Memory B cell (primary cell): ENCODE results near the gene AP1AR.
A peak's percentile ranks its signal among the peaks of the same experiment; 100 is the strongest.

Source experiments
- ATAC-seq: fragments of 150-1000 bp; cut with Tn5 transposase; 2 replicates; pipeline ENCODE4 v1.10.0; 2021; ENCODE audit warnings: low read depth, mild to moderate bottlenecking, moderate library complexity
- DNase-seq, 2 donors: peaks; one replicate each; pipeline ENCODE4 v3.0.0; 2022; ENCODE audit warnings: low spot score in 2 of 2
- H3K27ac Mint-ChIP-seq: one replicate; pipeline ENCODE4 v1.8.0; 2022; ENCODE audit warnings: mild to moderate bottlenecking, moderate library complexity, mixed read lengths
- H3K27me3 Mint-ChIP-seq: one replicate; pipeline ENCODE4 v1.8.0; 2022; ENCODE audit warnings: mixed read lengths
- H3K36me3 Mint-ChIP-seq: one replicate; pipeline ENCODE4 v1.8.0; 2022; ENCODE audit warnings: mild to moderate bottlenecking, mixed read lengths
- H3K4me1 Mint-ChIP-seq: one replicate; pipeline ENCODE4 v1.8.0; 2022; ENCODE audit warnings: mixed read lengths
- H3K4me3 Mint-ChIP-seq: one replicate; pipeline ENCODE4 v1.8.0; 2022; ENCODE audit warnings: mild to moderate bottlenecking, moderate library complexity, mixed read lengths
- H3K9me3 Mint-ChIP-seq: one replicate; pipeline ENCODE4 v1.8.0; 2022; ENCODE audit warnings: mixed read lengths

Gene AP1AR

DNA sequence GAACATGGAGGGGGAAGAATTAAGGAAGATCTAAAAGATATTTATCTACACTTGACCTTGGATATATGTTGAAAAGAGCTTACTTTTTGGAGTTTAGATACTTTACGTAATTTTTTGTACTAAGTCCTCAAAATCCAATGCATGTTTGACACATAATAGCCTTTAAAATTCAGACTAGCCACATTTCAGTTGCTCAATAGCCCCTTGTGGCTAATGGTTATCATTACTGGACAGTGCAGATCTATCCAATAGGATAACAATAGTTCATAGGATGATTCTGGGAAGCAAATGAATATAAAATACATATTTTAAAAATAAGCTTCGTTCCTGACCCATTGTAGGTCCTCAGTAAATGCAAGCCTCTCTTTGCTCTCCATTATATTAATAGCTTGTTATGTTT is 13.8 kb downstream of the AP1AR start:
- peaks cover 6% of the 10 kb centered on the region for H3K36me3 Mint-ChIP-seq
- H3K4me3 Mint-ChIP-seq, result no peak overlapping the region
- no peak for DNase-seq
- H3K4me1 Mint-ChIP-seq, result peaks cover 11% of the 10 kb centered on the region
- no peaks in the 10 kb centered on the region for H3K27me3 Mint-ChIP-seq
- H3K9me3 Mint-ChIP-seq, result no peaks in the 10 kb centered on the region
- ATAC-seq, result no peak
- H3K27ac Mint-ChIP-seq, result no peak overlapping the region

DNA sequence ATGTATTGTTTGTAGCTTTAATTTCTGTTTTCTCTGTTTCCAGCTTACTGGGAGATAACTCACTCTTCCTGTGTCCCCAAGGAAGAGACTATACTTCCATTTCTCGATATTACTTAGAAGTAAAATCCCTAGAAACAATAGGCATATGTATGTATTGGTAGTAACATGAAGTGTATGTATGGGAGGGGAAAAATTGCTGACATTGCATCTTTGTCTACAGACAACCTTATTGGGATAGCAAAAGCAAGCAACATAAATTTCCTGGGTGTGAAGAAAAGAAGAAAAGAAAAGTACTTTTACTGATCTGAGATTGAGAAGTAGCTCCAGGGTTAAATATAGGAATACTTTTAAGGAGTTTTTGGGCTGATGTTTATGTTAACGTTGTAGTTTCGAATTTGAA is 15.4 kb downstream of the AP1AR start:
- DNase-seq (no peak), ATAC-seq (no peak)
- Mint-ChIP-seq H3K36me3 (peaks cover 6% of the 10 kb centered on the region), H3K27me3 (no peaks in the 10 kb centered on the region), H3K9me3 (no peaks in the 10 kb centered on the region), H3K4me3 (no peak overlapping the region), H3K27ac (no peak overlapping the region), H3K4me1 (peaks cover 11% of the 10 kb centered on the region)

DNA sequence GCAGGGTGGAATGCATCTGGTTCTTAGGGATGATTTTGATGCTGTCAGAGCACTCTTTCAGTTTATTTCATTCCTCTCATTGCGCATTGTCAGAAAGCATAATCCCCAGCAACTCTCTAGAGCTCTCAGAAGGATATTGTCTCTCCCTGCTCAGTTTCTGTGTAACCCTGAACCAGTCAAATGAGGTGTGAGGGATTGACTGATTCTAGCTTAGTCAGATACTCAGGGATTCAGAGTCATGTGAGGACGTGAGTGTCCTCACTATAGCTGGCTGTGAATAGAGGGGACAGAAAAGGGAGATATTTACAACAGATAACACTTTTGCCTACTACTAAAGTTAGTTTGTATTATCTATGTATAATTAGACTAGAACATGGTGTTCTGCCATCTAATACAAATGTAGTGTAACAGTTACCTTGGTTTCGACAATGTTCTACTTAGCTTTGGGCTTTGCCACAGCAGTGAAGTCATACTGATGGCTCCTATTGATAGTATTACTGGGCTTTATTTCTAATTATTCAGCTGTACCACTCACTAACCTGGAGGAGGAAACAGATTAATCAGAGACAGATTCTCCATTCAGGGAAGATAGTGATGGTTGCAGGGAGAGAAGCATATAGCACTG is 19.5 kb downstream of the AP1AR start:
- Mint-ChIP-seq H3K27me3 (no peaks in the 10 kb centered on the region), H3K27ac (no peak overlapping the region), H3K4me3 (no peak overlapping the region), H3K36me3 (no peaks in the 10 kb centered on the region), H3K9me3 (no peaks in the 10 kb centered on the region), H3K4me1 (peaks cover 4% of the 10 kb centered on the region)
- DNase-seq, result no peak
- ATAC-seq, result no peak

DNA sequence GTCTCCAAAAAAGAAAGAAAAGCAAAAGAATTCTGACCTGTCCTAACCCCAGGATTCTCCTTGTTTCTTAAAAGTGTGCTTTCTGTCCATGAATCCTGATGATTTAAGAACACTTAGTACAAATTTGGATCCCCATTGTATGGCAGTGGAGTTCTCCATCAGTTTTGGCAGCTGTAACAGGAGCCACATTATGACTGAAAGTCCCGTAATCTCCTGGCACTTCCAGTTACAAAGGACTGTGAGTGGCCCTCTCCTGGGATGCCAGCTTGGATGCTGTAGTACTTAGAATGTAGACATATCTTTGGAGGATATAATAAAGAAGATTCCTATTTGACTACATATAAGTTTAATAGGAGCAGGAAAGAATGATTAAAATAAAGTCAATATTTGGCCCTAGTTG is 20.6 kb downstream of the AP1AR start:
- DNase-seq (no peak), ATAC-seq (no peak)
- Mint-ChIP-seq H3K4me1 (peaks cover 4% of the 10 kb centered on the region), H3K9me3 (no peaks in the 10 kb centered on the region), H3K4me3 (no peak overlapping the region), H3K27me3 (no peaks in the 10 kb centered on the region), H3K27ac (no peak overlapping the region), H3K36me3 (peaks cover 2% of the 10 kb centered on the region)

DNA sequence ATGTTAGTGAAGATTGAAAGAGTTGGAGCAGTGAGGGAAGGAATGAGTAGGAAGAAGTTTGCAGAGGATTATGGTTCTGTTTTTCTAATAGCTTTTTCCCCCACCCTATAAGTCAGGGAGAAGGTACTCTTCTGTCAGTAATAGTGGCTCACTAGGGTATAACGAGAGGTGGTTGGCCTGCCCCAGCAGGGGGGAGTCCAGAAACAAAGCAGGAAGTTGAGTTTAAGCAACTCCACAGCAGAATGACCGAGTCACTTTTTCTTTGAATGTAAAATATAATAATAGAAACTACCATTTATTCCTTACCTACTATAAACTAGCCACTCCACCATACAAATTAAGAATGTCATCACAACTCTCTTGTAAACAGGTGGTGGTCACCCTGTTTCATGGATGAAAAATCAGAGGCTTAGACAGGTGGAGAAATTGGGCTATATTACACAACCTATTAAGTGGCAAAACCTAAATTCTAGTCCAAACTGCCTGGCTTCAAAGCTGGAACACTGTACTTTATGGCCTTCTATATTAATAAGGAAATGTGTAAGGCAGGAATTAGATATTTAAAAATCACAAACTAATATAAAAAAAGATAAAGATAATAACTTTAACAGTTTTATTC is 21.9 kb downstream of the AP1AR start:
- peaks cover 2% of the 10 kb centered on the region for H3K36me3 Mint-ChIP-seq
- H3K9me3 Mint-ChIP-seq, result no peaks in the 10 kb centered on the region
- H3K27me3 Mint-ChIP-seq, result no peaks in the 10 kb centered on the region
- DNase-seq (no peak), ATAC-seq (peak; percentile 79)
- H3K4me1 Mint-ChIP-seq, result peaks cover 4% of the 10 kb centered on the region
- H3K4me3 Mint-ChIP-seq, result no peak overlapping the region
- no peak overlapping the region for H3K27ac Mint-ChIP-seq

DNA sequence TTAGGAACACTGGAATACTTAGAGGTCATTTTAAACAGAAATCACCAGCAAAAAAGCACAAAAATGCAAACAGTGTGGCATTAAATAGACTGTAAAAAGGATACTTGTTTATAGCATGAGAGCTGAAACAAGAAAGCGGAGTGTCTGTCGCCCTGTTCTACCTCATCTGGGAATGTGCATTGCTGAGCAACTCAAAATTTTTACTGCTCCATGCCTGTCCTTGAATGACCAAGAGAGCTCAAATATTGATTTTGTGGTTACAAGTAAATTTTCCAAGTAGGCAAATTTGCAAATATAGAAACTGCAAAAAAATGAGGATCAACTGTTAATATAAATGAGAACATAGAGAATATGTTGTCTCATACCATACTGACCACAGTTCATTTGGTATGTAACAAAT is 25.5 kb downstream of the AP1AR start:
- H3K9me3 Mint-ChIP-seq, result no peaks in the 10 kb centered on the region
- no peak for DNase-seq
- peaks cover 2% of the 10 kb centered on the region for H3K36me3 Mint-ChIP-seq

DNA sequence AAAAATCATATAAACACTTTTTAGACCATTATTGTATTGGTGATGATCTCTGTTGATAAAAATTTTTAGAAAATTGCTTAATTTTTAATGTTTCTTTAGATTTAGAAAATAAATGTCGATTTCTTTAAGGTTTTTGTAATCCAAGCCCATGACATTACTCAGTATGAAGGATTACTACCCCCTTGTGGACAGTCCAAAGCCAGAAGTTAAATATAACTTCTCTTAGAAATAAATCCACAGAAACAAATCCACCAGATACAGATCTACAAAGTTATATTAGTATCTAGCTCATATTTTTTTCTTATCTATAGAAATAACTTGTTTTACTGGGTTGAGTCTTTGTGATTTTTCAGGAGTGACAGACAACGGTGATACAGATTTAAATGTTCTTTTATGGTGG is 35.2 kb downstream of the AP1AR start:
- Mint-ChIP-seq H3K27ac (no peak overlapping the region), H3K4me3 (no peak overlapping the region), H3K4me1 (peaks cover 11% of the 10 kb centered on the region), H3K36me3 (peaks cover 4% of the 10 kb centered on the region), H3K27me3 (no peaks in the 10 kb centered on the region), H3K9me3 (no peaks in the 10 kb centered on the region)
- DNase-seq, result no peak
- ATAC-seq, result no peak

More for the DNA sequence above, 25.5 kb downstream of the AP1AR start:
- H3K27me3 Mint-ChIP-seq, result no peaks in the 10 kb centered on the region
- ATAC-seq, result no peak
- H3K4me1 Mint-ChIP-seq, result peaks cover 4% of the 10 kb centered on the region
- H3K4me3 Mint-ChIP-seq, result no peak overlapping the region
- H3K27ac Mint-ChIP-seq, result no peak overlapping the region

DNA sequence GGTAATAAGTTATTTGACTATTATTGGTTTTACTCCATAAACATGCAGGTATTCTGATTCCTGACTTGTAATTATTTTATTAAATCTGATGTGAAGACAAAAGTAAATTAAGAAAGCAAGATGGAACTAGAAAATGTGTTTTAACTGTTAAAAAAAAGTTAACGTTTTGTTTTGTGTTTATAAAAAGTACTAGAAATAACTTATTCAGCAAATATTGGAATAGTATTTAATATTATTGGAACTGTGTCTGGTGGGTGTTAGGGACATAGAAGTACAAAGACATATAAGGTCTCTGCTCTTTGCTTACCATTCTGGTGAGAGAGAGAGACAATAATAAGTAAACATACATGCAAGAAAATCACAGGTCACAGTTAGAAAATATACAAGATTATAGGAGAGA is 38.5 kb downstream of the AP1AR start:
- no peak for ATAC-seq
- Mint-ChIP-seq H3K27ac (no peak overlapping the region), H3K4me1 (peaks cover 20% of the 10 kb centered on the region), H3K27me3 (no peaks in the 10 kb centered on the region), H3K9me3 (no peaks in the 10 kb centered on the region), H3K4me3 (no peak overlapping the region), H3K36me3 (peaks cover 6% of the 10 kb centered on the region)
- no peak for DNase-seq

DNA sequence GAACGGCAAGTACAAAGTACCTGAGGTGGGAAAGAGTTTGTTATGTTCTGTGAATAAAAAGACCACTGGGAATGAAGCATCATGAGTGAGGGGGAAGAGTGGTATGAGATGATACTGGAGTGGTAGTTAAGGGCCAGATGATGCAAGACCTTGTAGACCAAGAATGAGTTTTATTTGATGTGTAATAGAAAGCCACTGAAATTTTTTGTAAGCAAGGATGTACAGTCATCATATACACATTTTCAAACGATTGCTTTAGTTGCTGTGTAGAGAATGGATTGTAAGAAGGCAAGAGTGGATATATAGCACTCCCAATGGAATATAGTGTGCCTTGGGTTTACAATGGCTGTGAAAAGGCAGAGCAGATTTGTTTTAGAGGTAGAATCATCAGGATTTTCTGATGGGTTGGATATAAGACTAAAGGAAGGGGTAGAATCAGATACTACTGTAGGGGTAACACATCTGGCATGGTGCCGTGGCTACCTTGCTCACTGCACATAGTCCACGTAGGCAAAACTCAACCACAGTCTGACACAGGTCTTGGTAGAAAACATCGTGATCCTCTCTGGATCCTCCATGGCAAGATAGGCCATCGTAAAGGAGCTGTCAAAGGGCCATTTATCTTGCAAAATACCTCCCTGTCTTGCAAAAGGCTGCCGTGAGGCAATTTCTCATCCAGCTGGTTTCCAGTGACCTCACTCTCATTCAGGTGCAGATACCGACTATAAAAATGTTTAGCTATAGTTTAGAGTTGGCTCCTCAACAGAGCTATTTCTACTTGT is 39.2 kb downstream of the AP1AR start:
- ATAC-seq (no peak), DNase-seq (no peak)
- Mint-ChIP-seq H3K4me3 (no peak overlapping the region), H3K36me3 (peaks cover 6% of the 10 kb centered on the region), H3K27me3 (no peaks in the 10 kb centered on the region), H3K9me3 (no peaks in the 10 kb centered on the region), H3K4me1 (peaks cover 20% of the 10 kb centered on the region), H3K27ac (no peak overlapping the region)

DNA sequence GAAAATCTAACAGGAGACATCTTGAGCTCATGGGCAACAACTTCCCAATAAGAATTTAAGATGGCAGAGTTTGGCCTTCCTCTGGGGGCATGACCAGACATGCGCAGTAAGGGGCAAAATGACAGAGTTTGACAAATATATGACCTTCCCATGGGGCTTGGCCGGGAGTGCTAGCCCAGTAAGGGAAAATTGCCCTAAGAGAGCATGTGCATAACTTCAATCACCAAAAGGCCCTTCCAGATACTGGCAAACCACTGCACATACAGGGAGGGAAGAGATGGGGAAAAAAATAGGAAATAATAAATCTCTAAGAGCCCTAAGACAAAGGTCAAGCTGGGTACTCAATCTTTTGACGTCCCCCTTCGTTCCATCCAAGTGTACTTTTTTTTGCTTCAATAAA is 40.7 kb downstream of the AP1AR start:
- H3K4me1 Mint-ChIP-seq, result peaks cover 24% of the 10 kb centered on the region
- H3K27ac Mint-ChIP-seq, result peak overlapping the region; percentile 21
- DNase-seq (no peak), ATAC-seq (no peak)
- H3K36me3 Mint-ChIP-seq, result peaks cover 12% of the 10 kb centered on the region
- no peaks in the 10 kb centered on the region for H3K9me3 Mint-ChIP-seq
- no peak overlapping the region for H3K4me3 Mint-ChIP-seq
- H3K27me3 Mint-ChIP-seq, result no peaks in the 10 kb centered on the region

DNA sequence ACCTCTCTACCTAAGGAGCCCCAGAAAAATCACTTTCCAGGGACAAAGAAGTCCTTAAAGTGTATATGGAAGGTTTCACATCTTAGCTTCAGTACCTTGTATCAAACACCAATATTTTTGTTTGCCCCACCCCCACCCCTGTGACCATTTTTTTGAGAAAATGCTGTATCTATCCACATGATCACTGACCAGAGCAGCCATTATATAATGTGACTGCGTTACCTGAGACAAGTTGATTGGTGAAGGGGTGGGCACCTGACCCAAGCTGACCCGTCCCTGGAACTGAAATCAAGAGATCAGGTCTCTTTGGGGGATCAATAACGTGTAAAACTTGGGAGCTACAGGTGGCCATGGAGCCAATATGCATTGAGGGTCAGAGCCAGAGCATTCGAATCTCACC is 43.4 kb downstream of the AP1AR start:
- Mint-ChIP-seq H3K27ac (no peak overlapping the region), H3K4me1 (peaks cover 38% of the 10 kb centered on the region), H3K36me3 (peaks cover 14% of the 10 kb centered on the region), H3K4me3 (no peak overlapping the region), H3K9me3 (no peaks in the 10 kb centered on the region), H3K27me3 (no peaks in the 10 kb centered on the region)
- DNase-seq (no peak), ATAC-seq (no peak)

DNA sequence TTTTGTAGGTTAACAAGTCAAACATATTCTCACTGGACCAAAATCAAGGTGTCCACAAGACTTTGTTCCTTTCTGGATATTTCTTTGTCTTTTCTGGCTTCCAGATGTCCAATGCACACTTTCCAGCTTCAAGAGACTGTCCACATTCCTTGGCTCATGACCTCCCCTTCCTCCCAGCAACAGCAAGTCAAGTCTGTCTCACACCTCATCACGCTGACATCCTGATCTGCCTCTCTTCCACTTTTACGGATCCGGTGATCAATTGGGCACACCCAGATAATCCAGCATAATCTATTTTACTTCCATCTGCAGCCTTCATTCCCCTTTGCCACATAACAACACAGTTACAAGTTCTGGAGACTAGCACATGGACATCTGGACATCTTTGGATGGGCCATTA is 44.5 kb downstream of the AP1AR start:
- ATAC-seq (no peak), DNase-seq (no peak)
- no peak overlapping the region for H3K4me3 Mint-ChIP-seq
- H3K9me3 Mint-ChIP-seq, result no peaks in the 10 kb centered on the region
- no peak overlapping the region for H3K27ac Mint-ChIP-seq
- H3K4me1 Mint-ChIP-seq, result peaks cover 31% of the 10 kb centered on the region
- H3K36me3 Mint-ChIP-seq, result peaks cover 14% of the 10 kb centered on the region
- no peaks in the 10 kb centered on the region for H3K27me3 Mint-ChIP-seq

DNA sequence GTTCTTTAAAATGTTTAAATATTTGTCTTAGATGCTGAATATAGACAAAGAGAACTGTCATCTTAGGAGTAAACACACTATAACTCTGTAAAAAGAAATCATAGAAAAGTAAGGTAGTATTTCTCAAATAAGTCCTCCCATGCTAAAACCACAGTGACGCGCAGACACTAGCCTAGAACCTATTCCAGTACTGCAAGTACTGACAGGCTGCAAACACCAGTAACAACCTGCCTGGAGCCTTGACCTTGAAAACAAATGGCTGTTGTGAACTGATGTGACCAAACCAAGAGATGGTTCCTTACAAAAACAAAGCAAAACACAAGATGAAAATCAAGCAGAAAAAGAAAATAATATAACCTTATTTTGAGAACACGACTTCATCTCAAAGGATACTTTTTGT is 45.6 kb downstream of the AP1AR start:
- Mint-ChIP-seq H3K36me3 (peaks cover 22% of the 10 kb centered on the region), H3K27ac (no peak overlapping the region), H3K9me3 (no peaks in the 10 kb centered on the region), H3K4me3 (no peak overlapping the region), H3K4me1 (peaks cover 33% of the 10 kb centered on the region), H3K27me3 (no peaks in the 10 kb centered on the region)
- ATAC-seq (no peak), DNase-seq (no peak)

DNA sequence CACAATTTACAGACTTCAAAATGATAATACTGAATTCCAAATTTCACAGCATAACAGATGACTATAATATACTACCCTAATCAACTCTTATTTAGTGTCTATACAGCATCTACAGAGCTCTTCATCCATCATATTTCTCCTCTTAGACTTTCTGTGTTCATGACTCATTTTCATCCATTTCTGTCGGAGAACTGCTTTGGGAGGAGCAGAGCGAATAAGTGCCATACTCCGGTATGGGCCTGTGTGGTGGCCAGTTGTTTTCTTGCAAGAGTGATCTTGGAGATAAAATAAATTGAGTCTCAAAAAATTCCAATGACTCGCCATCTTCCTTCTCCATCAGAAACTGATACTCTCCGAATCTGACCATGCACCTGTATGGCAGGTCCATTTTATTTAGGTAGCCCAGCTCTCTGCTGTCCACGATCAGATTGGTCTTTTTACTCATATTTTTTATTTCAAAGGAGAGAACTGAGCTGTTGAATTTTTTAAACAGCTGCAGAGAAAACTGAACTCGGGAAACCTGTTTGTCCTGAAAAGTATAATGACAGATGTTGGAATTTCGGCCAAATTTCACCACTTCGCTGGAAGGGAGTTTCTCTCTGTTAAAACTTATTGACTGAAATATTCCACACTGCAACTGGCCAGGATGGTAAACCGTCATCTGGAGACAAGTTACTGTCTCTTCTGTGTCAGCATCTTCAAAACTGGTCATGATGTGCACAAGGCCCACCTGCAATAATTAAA is 46.3 kb downstream of the AP1AR start:
- Mint-ChIP-seq H3K4me1 (peaks cover 38% of the 10 kb centered on the region), H3K27me3 (no peaks in the 10 kb centered on the region), H3K36me3 (peaks cover 25% of the 10 kb centered on the region), H3K9me3 (no peaks in the 10 kb centered on the region), H3K27ac (peak overlapping the region; percentile 80), H3K4me3 (no peak overlapping the region)
- no peak for ATAC-seq
- DNase-seq, result no peak
